AG04450 (cell line): ENCODE measurements around the gene HCFC2. TPM values are rescaled to one million over a fixed set of nuclear protein-coding genes. Genes with fewer than 3 reads are reported as not detected.

ENCODE experiments used
- CTCF ChIA-PET: fragments of 300-600, 350-600 bp; formaldehyde crosslinking; extraction: SDS; loops from one replicate; lab custom pipeline; 2022; ENCODE audit warnings: antibody characterized with exemption, inconsistent platforms; lab: Charles Lee
- POLR2A ChIA-PET: fragments of 350-600 bp; formaldehyde crosslinking; extraction: SDS; loops from one replicate; lab custom pipeline; 2021; ENCODE audit warnings: antibody characterized with exemption, inconsistent platforms; lab: Yijun Ruan, JAX
- DNase-seq: peaks from one replicate; pipeline ENCODE4 v3.0.0-alpha.2; 2011; ENCODE audit warnings: low read depth, low spot score
- H3K27ac ChIP-seq: one replicate; pipeline ENCODE4 v1.5.1; 2012; ENCODE audit warnings: low read depth, low read length, control low read depth
- H3K27me3 ChIP-seq: one replicate; pipeline ENCODE4 v1.6.0; 2012; ENCODE audit warnings: low read length; ENCODE audit not compliant: control insufficient read depth, insufficient read depth
- H3K4me3 ChIP-seq: 2 replicates; pipeline ENCODE4 v1.5.1; 2011; ENCODE audit warnings: mild to moderate bottlenecking, low read depth, low read length, control low read depth
- H3K9me3 ChIP-seq: 2 replicates; pipeline ENCODE4 v1.5.1; 2012; ENCODE audit warnings: low read length; ENCODE audit not compliant: control insufficient read depth, insufficient read depth
- CTCF ChIP-seq: IDR thresholded peaks from 2 replicates; pipeline ENCODE4 v1.5.1; 2011; ENCODE audit warnings: low read depth, low read length, control low read depth, inconsistent platforms
- polyA plus RNA-seq: library from polyadenylated mRNA; depleted of rRNA; stranded (reverse); fragments of >200 nt; gene quantifications from 2 replicates; pipeline ENCODE4 v1.2.3, GENCODE V29; 2011

Gene HCFC2
- polyA plus RNA-seq, 1 experiment = 31.4 TPM

GRCh38 chr12:104049903-104050356 is 14.4 kb upstream of the HCFC2 start, which contains the start of gene GLT8D2:
TSS of gene GLT8D2 (minus strand) at chr12:104050187. CDS start at chr12:104019648, 30,539 bp downstream.
- POLR2A ChIA-PET = interaction anchor here (0.6 to 1.5 kb wide), 4 partner anchors 14 to 245 kb away, joined by 3 to 6 read pairs (median 4); partner anchors contain the start of gene TDG

GRCh38 chr12:104050436-104050835 is 13.9 kb upstream of the HCFC2 start:
- POLR2A ChIA-PET = interaction anchor here (0.6 to 1.5 kb wide), 4 partner anchors 13 to 246 kb away, joined by 3 to 6 read pairs (median 4); partner anchors contain the start of gene TDG
- no peak for DNase-seq
- Histone ChIP-seq H3K27ac (peak overlapping the region; percentile 90), H3K4me3 (peak overlapping the region; percentile 67), H3K27me3 (no peaks in the 10 kb centered on the region), H3K9me3 (no peaks in the 10 kb centered on the region)
- CTCF ChIA-PET = interaction anchor here (0.7 to 1.3 kb wide), 3 partner anchors 9 to 224 kb away, joined by 3 to 5 read pairs (median 3); no protein-coding TSS in a partner anchor
- TF ChIP-seq CTCF = no peak

More at GRCh38 chr12:104049903-104050356, 14.4 kb upstream of the HCFC2 start, which contains the start of gene GLT8D2:
- Histone ChIP-seq H3K4me3 (peak within 1 kb of the TSS; percentile 67), H3K27me3 (no peaks in the 10 kb centered on the region), H3K9me3 (no peaks in the 10 kb centered on the region), H3K27ac (peak within 1 kb of the TSS; percentile 90)
- no peak for TF ChIP-seq CTCF
- CTCF ChIA-PET = interaction anchor here (1.1 to 1.3 kb wide), 2 partner anchors 9 to 59 kb away, joined by 3 to 5 read pairs; no protein-coding TSS in a partner anchor
- peak; percentile 64 for DNase-seq

GRCh38 chr12:104054681-104055346 is 9.5 kb upstream of the HCFC2 start:
- no peak for DNase-seq

GRCh38 chr12:104055686-104056388 is 8.5 kb upstream of the HCFC2 start:
- TF ChIP-seq CTCF = no peak
- ChIA-PET POLR2A (interaction anchor here (0.5 to 1.0 kb wide), 2 partner anchors 45 to 191 kb away, joined by 3 read pairs; no protein-coding TSS in a partner anchor), CTCF (interaction anchor here (4.3 kb wide), 1 partner anchor 54 kb away, joined by 47 read pairs; no protein-coding TSS in a partner anchor)
- no peak for DNase-seq
- H3K9me3 ChIP-seq = peaks cover 3% of the 10 kb centered on the region; the same call in 1 of the 2 replicates
- no peak overlapping the region for H3K27ac ChIP-seq
- no peak overlapping the region for H3K4me3 ChIP-seq
- no peaks in the 10 kb centered on the region for H3K27me3 ChIP-seq

More at GRCh38 chr12:104054681-104055346, 9.5 kb upstream of the HCFC2 start:
- CTCF ChIA-PET = no interaction called here
- POLR2A ChIA-PET = no interaction called here
- no peak overlapping the region for H3K4me3 ChIP-seq
- peaks cover 3% of the 10 kb centered on the region; the same call in 1 of the 2 replicates for H3K9me3 ChIP-seq
- TF ChIP-seq CTCF = no peak
- H3K27ac ChIP-seq = no peak overlapping the region
- no peaks in the 10 kb centered on the region for H3K27me3 ChIP-seq
